Measurements from ENCODE around the gene OR2D2. TPM values are rescaled to one million over a fixed set of nuclear protein-coding genes. Genes with fewer than 3 reads are reported as not detected.

Gene OR2D2
- total RNA-seq, 4 donors from 2014 or later, result not detected

GRCh38 chr11:6927030-6927617, 34.8 kb upstream of the OR2D2 start:
- no peaks in the 10 kb centered on the region for H3K9me3 ChIP-seq
- peak overlapping the region in 1 of 4 donors; percentile 35 for H3K27ac ChIP-seq
- WGBS, 2 donors, result 10 to 16% methylated on average over 11 of the region's 11 CpGs
- peak overlapping the region; percentile 35 to 67 (median 56) for H3K4me3 ChIP-seq
- no peak for DNase-seq (ENCODE audit: low spot score in 2 of 2)
- H3K27me3 ChIP-seq, result no peaks in the 10 kb centered on the region
- TF ChIP-seq EP300 (IDR thresholded peaks at IDR 0.05), result no peak
- TF ChIP-seq POLR2A (IDR thresholded peaks at IDR 0.05), result no peak
- TF ChIP-seq, protein P1, sequence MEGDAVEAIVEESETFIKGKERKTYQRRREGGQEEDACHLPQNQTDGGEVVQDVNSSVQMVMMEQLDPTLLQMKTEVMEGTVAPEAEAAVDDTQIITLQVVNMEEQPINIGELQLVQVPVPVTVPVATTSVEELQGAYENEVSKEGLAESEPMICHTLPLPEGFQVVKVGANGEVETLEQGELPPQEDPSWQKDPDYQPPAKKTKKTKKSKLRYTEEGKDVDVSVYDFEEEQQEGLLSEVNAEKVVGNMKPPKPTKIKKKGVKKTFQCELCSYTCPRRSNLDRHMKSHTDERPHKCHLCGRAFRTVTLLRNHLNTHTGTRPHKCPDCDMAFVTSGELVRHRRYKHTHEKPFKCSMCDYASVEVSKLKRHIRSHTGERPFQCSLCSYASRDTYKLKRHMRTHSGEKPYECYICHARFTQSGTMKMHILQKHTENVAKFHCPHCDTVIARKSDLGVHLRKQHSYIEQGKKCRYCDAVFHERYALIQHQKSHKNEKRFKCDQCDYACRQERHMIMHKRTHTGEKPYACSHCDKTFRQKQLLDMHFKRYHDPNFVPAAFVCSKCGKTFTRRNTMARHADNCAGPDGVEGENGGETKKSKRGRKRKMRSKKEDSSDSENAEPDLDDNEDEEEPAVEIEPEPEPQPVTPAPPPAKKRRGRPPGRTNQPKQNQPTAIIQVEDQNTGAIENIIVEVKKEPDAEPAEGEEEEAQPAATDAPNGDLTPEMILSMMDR (IDR thresholded peaks at IDR 0.05), result no peak
- H3K36me3 ChIP-seq, result no peaks in the 10 kb centered on the region
- peaks cover 0 to 14% (median 8%) of the 10 kb centered on the region in 4 donors for H3K4me1 ChIP-seq

DNA sequence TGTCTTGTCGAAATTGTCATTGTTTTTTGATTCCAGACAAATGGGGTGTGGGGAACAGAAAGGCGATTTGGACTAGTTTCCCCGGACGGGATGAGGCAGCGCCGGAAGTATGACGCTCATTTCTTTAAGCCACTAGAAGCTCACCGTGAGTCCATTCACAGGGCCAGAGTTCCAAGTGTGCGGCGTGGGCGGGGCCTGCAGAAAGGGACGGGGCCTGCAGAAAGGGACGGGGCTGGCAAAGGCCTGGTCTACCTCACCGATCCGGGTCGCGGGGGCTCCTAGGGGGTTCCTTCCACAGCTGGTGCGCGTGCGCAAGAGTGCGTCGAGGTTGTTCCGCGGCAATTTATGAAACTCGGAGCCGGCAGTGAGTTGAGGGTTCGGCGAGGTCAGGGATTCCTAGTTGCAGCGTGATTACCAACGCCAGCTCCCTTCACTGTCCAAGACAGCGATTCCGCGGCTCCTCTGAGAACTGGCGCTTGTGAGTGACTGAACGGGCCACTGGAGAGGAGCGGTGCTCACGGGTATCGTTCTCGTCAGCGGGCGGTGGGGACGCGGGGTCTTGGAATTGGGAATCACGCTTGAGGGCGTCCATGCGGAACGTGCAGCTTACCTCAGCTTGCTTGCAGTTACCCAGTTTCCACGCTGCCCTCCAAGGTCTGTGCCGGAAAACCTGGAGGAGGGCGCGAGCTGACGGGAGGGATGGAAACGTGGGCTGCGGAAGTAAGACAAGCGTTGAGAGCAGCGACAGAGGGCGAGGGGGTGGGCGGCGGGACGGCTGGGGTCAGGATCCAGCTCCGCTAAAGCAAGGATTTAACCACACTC, 34.1 kb upstream of the OR2D2 start, which contains the start of gene ZNF215:
ZNF215 (plus strand) TSS at position 219 of the 822 bp plus-strand sequence. CDS start 5,847 bp downstream, outside the sequence.
- WGBS, 2 donors, result 1% methylated on average over 50 to 59 of the region's 61 CpGs
- DNase-seq (ENCODE audit: low spot score in 2 of 2), result peak; percentile 19 to 25

GRCh38 chr11:6925636-6926207, 33.4 kb upstream of the OR2D2 start:
- TF ChIP-seq, protein P1 (IDR thresholded peaks at IDR 0.05), result no peak
- TF ChIP-seq POLR2A (IDR thresholded peaks at IDR 0.05) (no peak), EP300 (IDR thresholded peaks at IDR 0.05) (no peak)
- peak overlapping the region; percentile 35 to 67 (median 56) for H3K4me3 ChIP-seq
- no peak for DNase-seq (ENCODE audit: low spot score in 2 of 2)
- H3K27me3 ChIP-seq, result no peaks in the 10 kb centered on the region
- 48 to 76% methylated on average over 2 of the region's 2 CpGs for WGBS, 2 donors
- no peaks in the 10 kb centered on the region for H3K9me3 ChIP-seq
- H3K27ac ChIP-seq, result peak overlapping the region in 1 of 4 donors; percentile 35
- peaks cover 0 to 14% (median 8%) of the 10 kb centered on the region in 4 donors for H3K4me1 ChIP-seq
- no peaks in the 10 kb centered on the region for H3K36me3 ChIP-seq

More for the DNA sequence above, 34.1 kb upstream of the OR2D2 start, which contains the start of gene ZNF215:
- H3K4me1 ChIP-seq, result peaks cover 0 to 14% (median 8%) of the 10 kb centered on the region in 4 donors
- no peaks in the 10 kb centered on the region for H3K27me3 ChIP-seq
- peak within 1 kb of the TSS; percentile 35 to 67 (median 56) for H3K4me3 ChIP-seq
- no peak for TF ChIP-seq POLR2A (IDR thresholded peaks at IDR 0.05)
- TF ChIP-seq, protein P1 (IDR thresholded peaks at IDR 0.05), result no peak
- TF ChIP-seq EP300 (IDR thresholded peaks at IDR 0.05), result no peak
- no peaks in the 10 kb centered on the region for H3K9me3 ChIP-seq
- no peaks in the 10 kb centered on the region for H3K36me3 ChIP-seq
- peak within 1 kb of the TSS in 3 of 4 donors; percentile 26 to 52 (median 35) for H3K27ac ChIP-seq

GRCh38 chr11:6925007-6925577, 32.8 kb upstream of the OR2D2 start:
- Histone ChIP-seq H3K27me3 (no peaks in the 10 kb centered on the region), H3K4me1 (peaks cover 0 to 14% (median 8%) of the 10 kb centered on the region in 4 donors), H3K9me3 (no peaks in the 10 kb centered on the region), H3K4me3 (no peak overlapping the region), H3K27ac (no peak overlapping the region), H3K36me3 (no peaks in the 10 kb centered on the region)
- TF ChIP-seq, protein P1 (IDR thresholded peaks at IDR 0.05), result no peak
- no peak for TF ChIP-seq POLR2A (IDR thresholded peaks at IDR 0.05)
- no peak for TF ChIP-seq EP300 (IDR thresholded peaks at IDR 0.05)
- no peak for DNase-seq (ENCODE audit: low spot score in 2 of 2)

Measured in tibial nerve (tissue), 4 donors.